ENCODE measurements around the gene TRAF7. TPM values are rescaled to one million over a fixed set of nuclear protein-coding genes. Genes with fewer than 3 reads are reported as not detected.
A peak's percentile ranks its signal among the peaks of the same experiment; 100 is the strongest.

The TRAF7 gene
- total and polyA plus RNA-seq, 2 of the 13 experiments (the other 11 are each of a cell fraction or from before 2014, with no cell fraction given) = 47.9 to 65.6 TPM

DNA sequence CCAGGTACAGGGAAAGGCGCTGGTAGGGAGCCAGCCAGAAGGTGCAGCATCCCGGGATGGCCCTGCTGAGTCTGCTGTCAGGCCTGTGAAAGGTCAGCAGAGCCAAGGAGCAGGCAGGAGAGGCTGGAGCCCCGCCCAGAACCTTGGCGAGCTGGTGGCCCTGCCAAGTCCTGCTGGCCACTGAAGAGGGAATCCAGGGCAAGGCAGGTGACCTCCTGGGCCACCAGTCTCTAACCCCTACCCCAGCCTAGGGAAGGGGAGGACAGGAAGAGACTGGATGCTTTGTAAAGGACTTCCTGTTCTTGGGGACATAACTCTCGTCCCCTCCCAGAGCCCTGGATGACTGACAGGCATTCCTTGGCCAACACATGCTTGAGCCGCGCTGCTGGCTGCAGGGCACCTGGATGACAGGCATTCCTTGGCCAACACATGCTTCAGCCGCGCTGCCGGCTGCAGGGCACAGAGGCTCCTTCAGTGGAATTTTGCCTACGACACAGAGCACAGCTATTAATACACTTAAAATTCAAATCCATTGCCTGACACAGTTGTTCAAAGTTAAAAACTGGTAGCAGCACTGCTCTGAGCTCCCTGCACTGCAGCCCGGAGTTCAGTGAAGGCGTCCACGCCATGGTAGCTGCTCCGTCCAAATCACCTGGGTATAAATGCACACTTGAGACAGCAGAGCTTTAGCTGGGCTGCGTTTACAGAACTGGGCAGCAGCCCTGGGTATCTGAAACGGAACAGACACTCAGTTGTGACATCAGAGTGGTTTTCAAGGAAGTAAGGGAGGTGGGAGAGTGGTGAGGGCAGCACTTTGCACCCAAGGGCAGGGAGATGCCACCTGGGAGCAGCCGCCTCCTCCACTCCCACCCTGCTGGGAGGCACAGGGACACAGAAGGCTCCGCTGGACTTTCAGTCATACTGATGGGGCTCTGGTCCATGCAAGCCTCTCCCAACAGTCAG lies 57.1 kb downstream of the TRAF7 start:
- in situ Hi-C loops (cut with HindIII; ENCODE audit: extremely low pct_ligation_motif_present, low pct_unique_long_range_greater_than_20kb) = no loop called here
- ChIA-PET CTCF (ENCODE audit: low intra/inter-chr PET ratio, low total read pairs) (no interaction called here), POLR2A (interaction anchor here (0.6 to 0.7 kb wide), 2 partner anchors 14 to 48 kb away, joined by 3 read pairs; no protein-coding TSS in a partner anchor)
- peak overlapping the region; percentile 95 for H3K9ac ChIP-seq (ENCODE audit: insufficient read depth, low read depth, low read length)
- DNase-seq (ENCODE audit: low spot score) = no peak
- H4K20me1 ChIP-seq (ENCODE audit: insufficient read depth, low read length) = 0 out of 2 replicates have a peak, but pooled peaks cover 3% of the 10 kb centered on the region
- H3K4me3 ChIP-seq (replicated peaks in 1 of 3; ENCODE audit: insufficient read depth in 1 of 3, low read depth in 2 of 3, low read length in 3 of 3) = peak overlapping the region; percentile 63 to 89 (median 69); a peak in 5 of 6 replicates
- intact Hi-C loops (cut with micrococcal nuclease; ENCODE audit: unreplicated experiment) = no loop called here
- WGBS (ENCODE audit: low lambda C conversion rate) = 48% methylated on average over 6 of the region's 19 CpGs
- no peak for ATAC-seq
- H3K27me3 ChIP-seq (ENCODE audit: control insufficient read depth in 1 of 2, insufficient read depth in 2 of 2, low read length in 2 of 2) = no peaks in the 10 kb centered on the region; a peak in 1 of 5 replicates
- peak overlapping the region; percentile 25 for H3K27ac ChIP-seq (ENCODE audit: extremely low read length, insufficient read depth, low read length)
- no peak for FAIRE-seq
- no peak for TF ChIP-seq HMG20B (CRISPR knock-in tag; conservative IDR thresholded peaks at IDR 0.05)
- no peak for TF ChIP-seq SKI (IDR thresholded peaks at IDR 0.05; ENCODE audit: partially characterized antibody)
- peak; percentile 33; the same call in 1 of the 2 replicates for TF ChIP-seq ZNF768 (CRISPR knock-in tag; IDR thresholded peaks at IDR 0.05)
- peak; percentile 24; the same call in 1 of the 2 replicates for TF ChIP-seq KDM2A (CRISPR knock-in tag; IDR thresholded peaks at IDR 0.05; ENCODE audit: borderline replicate concordance, low read depth)
- peak; percentile 74 for TF ChIP-seq AGO2 (optimal IDR thresholded peaks at IDR 0.05; ENCODE audit: low read depth, low read length)
- TF ChIP-seq AGO1 (IDR thresholded peaks at IDR 0.05; ENCODE audit: low read depth, low read length, poor library complexity, severe bottlenecking) = peak; percentile 53
- TF ChIP-seq, protein P1, sequence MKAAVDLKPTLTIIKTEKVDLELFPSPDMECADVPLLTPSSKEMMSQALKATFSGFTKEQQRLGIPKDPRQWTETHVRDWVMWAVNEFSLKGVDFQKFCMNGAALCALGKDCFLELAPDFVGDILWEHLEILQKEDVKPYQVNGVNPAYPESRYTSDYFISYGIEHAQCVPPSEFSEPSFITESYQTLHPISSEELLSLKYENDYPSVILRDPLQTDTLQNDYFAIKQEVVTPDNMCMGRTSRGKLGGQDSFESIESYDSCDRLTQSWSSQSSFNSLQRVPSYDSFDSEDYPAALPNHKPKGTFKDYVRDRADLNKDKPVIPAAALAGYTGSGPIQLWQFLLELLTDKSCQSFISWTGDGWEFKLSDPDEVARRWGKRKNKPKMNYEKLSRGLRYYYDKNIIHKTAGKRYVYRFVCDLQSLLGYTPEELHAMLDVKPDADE (CRISPR knock-in tag; IDR thresholded peaks at IDR 0.05) = no peak
- 0 out of 2 replicates have a peak, but pooled peaks have one; percentile 6 for TF ChIP-seq GABPB1 (CRISPR knock-in tag; IDR thresholded peaks at IDR 0.05)
- TF ChIP-seq KAT8 (CRISPR knock-in tag; IDR thresholded peaks at IDR 0.05) = no peak
- TSS peak; percentile 73 for BruUV-seq (replicated peaks)
- H3K4me1 ChIP-seq (ENCODE audit: insufficient read depth, low read length) = peaks cover 56% of the 10 kb centered on the region
- peaks cover 4 to 13% of the 10 kb centered on the region in 2 experiments; a peak in 4 of 5 replicates for H3K36me3 ChIP-seq (replicated peaks in 1 of 2; ENCODE audit: control insufficient read depth in 1 of 2, insufficient read depth in 2 of 2, low read length in 2 of 2)
- H3K4me2 ChIP-seq (ENCODE audit: low read depth, low read length) = peak overlapping the region; percentile 95
- peaks cover 20% of the 10 kb centered on the region for H3K79me2 ChIP-seq (ENCODE audit: insufficient read depth, low read length)
- no peak overlapping the region for H2AFZ ChIP-seq (ENCODE audit: low read length)
- H3K9me3 ChIP-seq (ENCODE audit: low read length) = no peaks in the 10 kb centered on the region
